ENCODE results near the gene SARM1. TPM values are rescaled to one million over a fixed set of nuclear protein-coding genes. Genes with fewer than 3 reads are reported as not detected.

SARM1 gene
- polyA plus RNA-seq, 1 donor from 2014 or later = 21.6 TPM

- Histone ChIP-seq H3K36me3 (ENCODE audit: insufficient read depth, low read length) (peaks cover 13% of the 10 kb centered on the region), H3K27ac (ENCODE audit: low read length) (no peak overlapping the region), H3K9ac (ENCODE audit: low read length) (no peak overlapping the region), H3K4me2 (ENCODE audit: low read length) (no peak overlapping the region), H3K79me2 (replicated peaks; ENCODE audit: insufficient read depth, low read length) (no peaks in the 10 kb centered on the region), H3K4me3 (ENCODE audit: low read length) (no peak overlapping the region), H3K27me3 (ENCODE audit: insufficient read depth, low read depth, low read length) (no peaks in the 10 kb centered on the region), H3K9me3 (ENCODE audit: low read length) (no peaks in the 10 kb centered on the region), H3K9me2 (ENCODE audit: insufficient read depth, low read length) (no peaks in the 10 kb centered on the region), H4K20me1 (ENCODE audit: insufficient read depth) (no peaks in the 10 kb centered on the region), H2AFZ (ENCODE audit: low read depth, low read length) (no peak overlapping the region), H3F3A (ENCODE audit: insufficient read depth, low read length, poor library complexity, severe bottlenecking) (no peaks in the 10 kb centered on the region)
- TF ChIP-seq MXI1 (conservative IDR thresholded peaks at IDR 0.05; ENCODE audit: poor library complexity, severe bottlenecking) = no peak
- no peak for TF ChIP-seq EP300 (conservative IDR thresholded peaks at IDR 0.05; ENCODE audit: poor library complexity, severe bottlenecking)
- no peak for TF ChIP-seq TAF1 (IDR thresholded peaks at IDR 0.05; ENCODE audit: low read depth)
- TF ChIP-seq EZH2 (IDR thresholded peaks at IDR 0.05; ENCODE audit: borderline replicate concordance, insufficient read depth, low read length, poor library complexity, severe bottlenecking) = no peak
- TF ChIP-seq SMC3 (conservative IDR thresholded peaks at IDR 0.05; ENCODE audit: poor library complexity) = no peak
- TF ChIP-seq RAD21 (conservative IDR thresholded peaks at IDR 0.05) = no peak
- no peak for TF ChIP-seq REST (IDR thresholded peaks at IDR 0.05; ENCODE audit: borderline replicate concordance)
- no peak for TF ChIP-seq POLR2AphosphoS5 (IDR thresholded peaks at IDR 0.05)
- TF ChIP-seq CTCF (IDR thresholded peaks at IDR 0.05; ENCODE audit: poor library complexity, severe bottlenecking) = no peak
Measured at GRCh38 chr17:28345419-28346198, 25.9 kb upstream of the SARM1 start.

- Histone ChIP-seq H3K9ac (ENCODE audit: low read length) (no peak overlapping the region), H3K9me3 (ENCODE audit: low read length) (no peaks in the 10 kb centered on the region), H3F3A (ENCODE audit: insufficient read depth, low read length, poor library complexity, severe bottlenecking) (no peaks in the 10 kb centered on the region), H3K4me2 (ENCODE audit: low read length) (no peak overlapping the region), H3K79me2 (replicated peaks; ENCODE audit: insufficient read depth, low read length) (no peaks in the 10 kb centered on the region), H3K4me3 (ENCODE audit: low read length) (no peak overlapping the region), H3K36me3 (ENCODE audit: insufficient read depth, low read length) (peaks cover 13% of the 10 kb centered on the region), H2AFZ (ENCODE audit: low read depth, low read length) (no peak overlapping the region), H4K20me1 (ENCODE audit: insufficient read depth) (no peaks in the 10 kb centered on the region), H3K27me3 (ENCODE audit: insufficient read depth, low read depth, low read length) (no peaks in the 10 kb centered on the region), H3K27ac (ENCODE audit: low read length) (no peak overlapping the region), H3K9me2 (ENCODE audit: insufficient read depth, low read length) (no peaks in the 10 kb centered on the region)
- TF ChIP-seq EZH2 (IDR thresholded peaks at IDR 0.05; ENCODE audit: borderline replicate concordance, insufficient read depth, low read length, poor library complexity, severe bottlenecking) (no peak), POLR2AphosphoS5 (IDR thresholded peaks at IDR 0.05) (no peak), REST (IDR thresholded peaks at IDR 0.05; ENCODE audit: borderline replicate concordance) (no peak), CTCF (IDR thresholded peaks at IDR 0.05; ENCODE audit: poor library complexity, severe bottlenecking) (no peak), TAF1 (IDR thresholded peaks at IDR 0.05; ENCODE audit: low read depth) (no peak), EP300 (conservative IDR thresholded peaks at IDR 0.05; ENCODE audit: poor library complexity, severe bottlenecking) (no peak), RAD21 (conservative IDR thresholded peaks at IDR 0.05) (no peak), MXI1 (conservative IDR thresholded peaks at IDR 0.05; ENCODE audit: poor library complexity, severe bottlenecking) (no peak), SMC3 (conservative IDR thresholded peaks at IDR 0.05; ENCODE audit: poor library complexity) (no peak)
Measured at GRCh38 chr17:28346199-28346580, 25.3 kb upstream of the SARM1 start.
